Natural killer cell treated with Interleukin-12 subunit alpha and Interleukin-12 subunit beta and Interleukin-15 and Interleukin-18, amount 100 ng/mL, for 72 hours (primary cell): ENCODE results near the gene MRNIP. TPM values are rescaled to one million over a fixed set of nuclear protein-coding genes. Genes with fewer than 3 reads are reported as not detected.

ENCODE experiments used
- ATAC-seq, 2 donors: fragments of 150-1000 bp; cut with Tn5 transposase in 1 of 2; sonication (Bioruptor Pico), chemical (Tn5 transposase) in 1 of 2; 2 replicates each; pipeline ENCODE4 v1.10.0; 2021
- DNase-seq: peaks from one replicate; pipeline ENCODE4 v3.0.0; 2022; ENCODE audit warnings: low spot score
- H3K27ac Mint-ChIP-seq, 2 donors: 1 replicate in 1 of 2; 2 replicates in 1 of 2; pipeline ENCODE4 v1.8.0; 2022; ENCODE audit warnings: mixed read lengths in 2 of 2, mild to moderate bottlenecking in 1 of 2, moderate library complexity in 1 of 2
- H3K27me3 Mint-ChIP-seq, 2 donors: 1 replicate in 1 of 2; 2 replicates in 1 of 2; pipeline ENCODE4 v1.8.0; 2022; ENCODE audit warnings: mixed read lengths in 2 of 2
- H3K36me3 Mint-ChIP-seq: one replicate; pipeline ENCODE4 v1.8.0; 2022; ENCODE audit warnings: mixed read lengths
- H3K4me1 Mint-ChIP-seq, 2 donors: 1 replicate in 1 of 2; 2 replicates in 1 of 2; pipeline ENCODE4 v1.8.0; 2022; ENCODE audit warnings: low read depth in 2 of 2, mixed read lengths in 2 of 2, mild to moderate bottlenecking in 1 of 2
- H3K4me3 Mint-ChIP-seq: one replicate; pipeline ENCODE4 v1.8.0; 2022; ENCODE audit warnings: mixed read lengths
- H3K9me3 Mint-ChIP-seq: 2 replicates; pipeline ENCODE4 v1.8.0; 2022; ENCODE audit warnings: mixed read lengths
- total RNA-seq, 2 donors: library from RNA; stranded (reverse); gene quantifications; one replicate each; pipeline ENCODE4 v1.2.3, GENCODE V29; 2022

Gene MRNIP
- total RNA-seq, 2 donors from 2014 or later = 15.9 to 25.2 TPM

- no peaks in the 10 kb centered on the region for H3K9me3 Mint-ChIP-seq
- H3K27ac Mint-ChIP-seq = no peak overlapping the region
- no peak for ATAC-seq
- H3K4me3 Mint-ChIP-seq = no peak overlapping the region
- DNase-seq = no peak
- H3K4me1 Mint-ChIP-seq = peaks cover 25 to 26% of the 10 kb centered on the region in 2 donors
- H3K27me3 Mint-ChIP-seq = no peaks in the 10 kb centered on the region
- peaks cover 5% of the 10 kb centered on the region for H3K36me3 Mint-ChIP-seq
These were observed 58.4 kb downstream of the MRNIP start for GRCh38 chr5:179800071-179800695.

- peaks cover 21 to 24% of the 10 kb centered on the region in 2 donors for H3K4me1 Mint-ChIP-seq
- no peaks in the 10 kb centered on the region for H3K9me3 Mint-ChIP-seq
- no peaks in the 10 kb centered on the region for H3K27me3 Mint-ChIP-seq
- no peak overlapping the region for H3K4me3 Mint-ChIP-seq
- H3K36me3 Mint-ChIP-seq = peaks cover 5% of the 10 kb centered on the region
- no peak for DNase-seq
- ATAC-seq = no peak
- no peak overlapping the region for H3K27ac Mint-ChIP-seq
These were observed 59.0 kb downstream of the MRNIP start for GRCh38 chr5:179799644-179799973.

- H3K4me3 Mint-ChIP-seq = no peak overlapping the region
- no peaks in the 10 kb centered on the region for H3K27me3 Mint-ChIP-seq
- peaks cover 5% of the 10 kb centered on the region for H3K36me3 Mint-ChIP-seq
These were observed 59.6 kb downstream of the MRNIP start for GRCh38 chr5:179798771-179799643.

GRCh38 chr5:179798144-179798770 lies 60.4 kb downstream of the MRNIP start:
- H3K27me3 Mint-ChIP-seq = no peaks in the 10 kb centered on the region
- ATAC-seq = no peak
- H3K4me1 Mint-ChIP-seq = peaks cover 25 to 27% of the 10 kb centered on the region in 2 donors
- H3K27ac Mint-ChIP-seq = no peak overlapping the region
- no peaks in the 10 kb centered on the region for H3K9me3 Mint-ChIP-seq
- DNase-seq = no peak
- peaks cover 5% of the 10 kb centered on the region for H3K36me3 Mint-ChIP-seq
- no peak overlapping the region for H3K4me3 Mint-ChIP-seq

More at GRCh38 chr5:179798771-179799643, 59.6 kb downstream of the MRNIP start:
- DNase-seq = no peak
- no peak for ATAC-seq
- Mint-ChIP-seq H3K9me3 (no peaks in the 10 kb centered on the region), H3K27ac (no peak overlapping the region), H3K4me1 (peaks cover 23% of the 10 kb centered on the region in 2 donors)

GRCh38 chr5:179797741-179798140 lies 60.9 kb downstream of the MRNIP start:
- Mint-ChIP-seq H3K9me3 (no peaks in the 10 kb centered on the region), H3K4me3 (no peak overlapping the region), H3K27ac (no peak overlapping the region), H3K36me3 (peaks cover 5% of the 10 kb centered on the region), H3K4me1 (peaks cover 28 to 30% of the 10 kb centered on the region in 2 donors), H3K27me3 (no peaks in the 10 kb centered on the region)
- ATAC-seq (no peak), DNase-seq (no peak)

- Mint-ChIP-seq H3K4me1 (peaks cover 28 to 31% of the 10 kb centered on the region in 2 donors), H3K36me3 (peaks cover 5% of the 10 kb centered on the region), H3K27ac (peak overlapping the region in 1 of 2 donors; percentile 70), H3K9me3 (no peaks in the 10 kb centered on the region), H3K27me3 (no peaks in the 10 kb centered on the region), H3K4me3 (peak overlapping the region; percentile 52)
- DNase-seq (no peak), ATAC-seq (no peak)
These were observed 61.6 kb downstream of the MRNIP start for GRCh38 chr5:179796877-179797608.

- H3K9me3 Mint-ChIP-seq = no peaks in the 10 kb centered on the region
- peak overlapping the region in 1 of 2 donors; percentile 70 for H3K27ac Mint-ChIP-seq
- H3K27me3 Mint-ChIP-seq = no peaks in the 10 kb centered on the region
- peaks cover 5% of the 10 kb centered on the region for H3K36me3 Mint-ChIP-seq
- DNase-seq (peak; percentile 89), ATAC-seq (peak; percentile 84 to 89)
- peaks cover 23 to 26% of the 10 kb centered on the region in 2 donors for H3K4me1 Mint-ChIP-seq
- peak overlapping the region; percentile 52 for H3K4me3 Mint-ChIP-seq
These were observed 62.5 kb downstream of the MRNIP start for GRCh38 chr5:179795863-179796833.

- Mint-ChIP-seq H3K27ac (no peak overlapping the region), H3K9me3 (no peaks in the 10 kb centered on the region), H3K36me3 (peaks cover 5% of the 10 kb centered on the region), H3K4me1 (peaks cover 23 to 26% of the 10 kb centered on the region in 2 donors), H3K4me3 (peak overlapping the region; percentile 70), H3K27me3 (no peaks in the 10 kb centered on the region)
- DNase-seq (no peak), ATAC-seq (no peak)
These were observed 63.4 kb downstream of the MRNIP start for GRCh38 chr5:179795049-179795862.

GRCh38 chr5:179794575-179794974 lies 64.0 kb downstream of the MRNIP start:
- Mint-ChIP-seq H3K4me1 (peaks cover 23 to 26% of the 10 kb centered on the region in 2 donors), H3K27me3 (no peaks in the 10 kb centered on the region), H3K9me3 (no peaks in the 10 kb centered on the region), H3K4me3 (peak overlapping the region; percentile 70), H3K27ac (no peak overlapping the region), H3K36me3 (peaks cover 5% of the 10 kb centered on the region)
- DNase-seq = no peak
- ATAC-seq = no peak

- Mint-ChIP-seq H3K27me3 (no peaks in the 10 kb centered on the region), H3K4me1 (peaks cover 23 to 26% of the 10 kb centered on the region in 2 donors), H3K27ac (no peak overlapping the region), H3K36me3 (peaks cover 5% of the 10 kb centered on the region), H3K9me3 (no peaks in the 10 kb centered on the region), H3K4me3 (peak overlapping the region; percentile 70)
- ATAC-seq = no peak
- no peak for DNase-seq
These were observed 64.4 kb downstream of the MRNIP start for GRCh38 chr5:179794171-179794570.

GRCh38 chr5:179793468-179794139 lies 65.0 kb downstream of the MRNIP start, which contains the start of gene LTC4S:
Gene LTC4S (plus strand): TSS chr5:179793986. CDS start chr5:179794081, 95 bp downstream.
- H3K27me3 Mint-ChIP-seq = no peaks in the 10 kb centered on the region
- H3K9me3 Mint-ChIP-seq = no peaks in the 10 kb centered on the region
- peak; percentile 60 to 73 for ATAC-seq
- peak within 1 kb of the TSS; percentile 70 for H3K4me3 Mint-ChIP-seq
- peak within 1 kb of the TSS; percentile 71 to 92 for H3K27ac Mint-ChIP-seq
- peaks cover 23 to 26% of the 10 kb centered on the region in 2 donors for H3K4me1 Mint-ChIP-seq
- DNase-seq = peak; percentile 72
- H3K36me3 Mint-ChIP-seq = peaks cover 5% of the 10 kb centered on the region
